ENCODE data around the gene CCDC102B.
"Not testable (repeated sequence)": the region's sequence is repeated elsewhere in the genome, so short reads cannot be mapped to it uniquely, and the experiment has no call there.

The CCDC102B gene

GRCh38 chr18:68983126-68983525 lies 185.2 kb downstream of the CCDC102B start:
- DNase-seq: no peak

DNA sequence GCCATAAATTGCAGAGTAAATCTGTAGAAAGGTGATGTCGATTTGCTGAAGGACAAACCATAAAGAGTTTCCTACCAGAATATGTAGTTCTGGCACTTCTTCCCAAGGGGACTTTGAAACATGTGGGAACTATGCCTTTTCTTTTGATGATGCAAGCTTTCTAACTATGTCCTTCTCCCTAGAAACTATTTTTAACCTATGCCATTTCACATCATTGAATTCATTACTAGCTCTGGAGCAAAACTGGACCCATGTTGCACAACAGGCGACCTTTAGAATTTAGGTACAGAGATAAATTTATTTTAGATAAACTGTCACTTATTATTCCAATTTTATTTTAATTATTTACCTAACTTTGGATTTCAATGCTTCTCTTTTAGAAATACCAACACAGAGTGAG lies 186.5 kb downstream of the CCDC102B start:
- no peak for DNase-seq

DNA sequence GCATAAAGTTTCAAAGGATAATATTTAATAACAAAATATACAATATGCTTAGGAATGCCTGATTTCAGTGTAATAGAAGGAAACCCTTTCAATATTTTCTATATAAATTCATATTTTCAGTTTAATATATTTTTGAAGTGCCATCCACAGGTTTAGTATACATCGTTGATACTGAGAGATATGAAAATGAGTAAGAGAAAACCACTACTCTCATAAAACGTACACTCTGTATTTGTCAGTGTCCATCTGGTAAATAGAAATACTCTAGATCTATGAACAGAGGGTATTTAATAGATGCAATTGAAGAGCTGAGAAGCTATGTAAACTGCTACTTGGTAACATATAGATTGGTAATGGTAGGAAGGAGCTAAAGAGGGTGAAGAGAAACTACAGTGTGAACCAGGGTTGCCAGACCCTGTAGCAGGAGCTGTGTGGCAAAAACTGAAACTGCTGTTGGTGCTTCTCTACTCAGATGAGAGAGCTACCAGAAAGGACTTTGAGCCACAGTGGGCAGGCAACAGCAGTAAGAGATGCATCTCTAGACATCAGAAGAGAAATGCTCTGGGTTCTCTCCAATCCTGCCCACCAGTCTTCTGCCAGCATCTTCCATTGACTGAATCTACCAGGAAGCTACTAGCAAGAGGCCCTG lies 187.4 kb downstream of the CCDC102B start:
- DNase-seq: no peak

DNA sequence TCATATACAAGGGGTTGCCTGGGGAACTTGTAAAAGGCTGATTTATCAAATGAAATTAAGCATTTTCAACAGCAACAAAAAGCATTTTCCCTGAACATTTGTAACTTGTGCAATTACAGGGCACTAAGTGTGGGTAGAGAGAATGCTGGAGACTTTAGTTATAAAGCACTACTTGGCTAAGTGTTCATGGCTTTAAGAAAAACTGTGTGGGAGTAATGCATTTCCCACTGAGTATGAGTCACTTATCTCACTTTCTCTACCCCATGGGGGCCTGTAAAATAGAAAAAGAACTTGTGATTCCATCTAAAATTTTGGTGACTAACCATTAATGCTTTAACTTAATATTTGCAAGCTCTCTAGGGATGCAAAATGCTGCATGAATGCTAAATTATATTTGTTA lies 193.4 kb downstream of the CCDC102B start:
- DNase-seq: no peak

GRCh38 chr18:68992719-68993482 lies 195.0 kb downstream of the CCDC102B start:
- no peak for DNase-seq

GRCh38 chr18:68995675-68996074 lies 197.8 kb downstream of the CCDC102B start:
- no peak for DNase-seq

DNA sequence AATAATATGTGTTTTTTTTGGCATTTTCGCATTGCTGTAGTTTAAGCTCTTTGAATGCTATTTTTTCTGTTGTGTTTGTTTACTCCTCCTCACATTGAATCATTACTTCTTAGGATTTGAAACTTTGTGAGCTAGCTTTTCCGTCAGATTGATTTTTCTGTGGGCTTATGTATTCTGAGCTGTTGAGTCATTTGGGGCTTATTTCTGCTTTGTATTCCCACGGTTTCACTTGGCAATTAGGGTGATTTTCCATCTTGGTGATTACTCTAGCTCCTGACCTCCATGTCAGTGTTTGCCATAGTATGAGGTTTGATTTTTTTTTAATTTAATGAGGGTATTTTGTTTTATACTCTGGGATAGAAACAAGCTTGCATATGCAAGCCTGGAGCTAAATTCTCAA lies 200.0 kb downstream of the CCDC102B start:
- DNase-seq: no peak

- no peak for DNase-seq
These were observed 202.5 kb downstream of the CCDC102B start for GRCh38 chr18:69000366-69000765.

GRCh38 chr18:69002233-69002632 lies 204.4 kb downstream of the CCDC102B start:
- no peak for DNase-seq

DNA sequence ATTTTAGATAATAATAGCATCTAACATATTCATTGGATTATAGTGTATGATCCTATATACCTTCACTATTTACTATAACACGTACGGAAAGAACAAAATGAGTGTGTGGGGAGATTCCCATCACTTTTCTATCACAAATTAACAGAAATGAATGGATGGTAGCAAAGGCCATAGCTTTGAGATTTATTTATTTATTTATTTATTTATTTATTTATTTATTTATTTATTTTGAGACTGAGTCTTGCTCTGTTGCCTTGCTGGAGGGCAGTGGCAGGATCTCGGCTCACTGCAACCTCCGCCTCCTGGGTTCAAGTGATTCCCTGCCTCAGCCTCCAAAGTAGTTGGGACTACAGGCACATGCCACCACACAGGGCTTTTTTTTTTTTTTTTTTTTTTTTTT lies 208.3 kb downstream of the CCDC102B start:
- DNase-seq: not testable (repeated sequence)

- no peak for DNase-seq
These were observed 210.7 kb downstream of the CCDC102B start for GRCh38 chr18:69008538-69008937.

DNA sequence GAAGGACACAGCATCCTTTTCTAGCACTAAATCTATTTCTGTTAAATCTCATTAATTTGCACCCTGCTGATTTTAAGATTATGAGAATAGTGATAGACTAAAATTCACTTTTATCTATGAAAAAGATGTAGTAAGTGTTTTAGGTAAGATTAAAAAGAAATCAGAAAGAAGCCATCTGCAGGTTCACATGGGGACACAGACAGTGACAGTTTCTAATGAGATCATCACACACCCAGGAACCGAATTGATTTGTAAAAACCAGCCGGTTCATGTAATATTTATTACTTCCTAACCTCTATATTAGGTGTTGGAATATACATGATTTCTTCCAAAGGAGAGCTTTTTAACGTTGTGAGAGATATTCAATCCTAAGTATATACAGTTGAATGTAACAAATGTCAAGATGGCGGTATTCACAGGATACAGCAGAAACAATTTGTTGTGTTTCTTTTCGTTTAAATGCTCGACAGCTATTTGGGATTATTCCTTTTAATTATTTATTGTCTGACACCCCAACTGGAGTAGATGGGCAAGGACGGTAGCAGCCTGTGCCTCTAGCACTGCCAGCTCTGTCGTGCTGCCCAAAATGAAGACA lies 223.4 kb downstream of the CCDC102B start:
- no peak for DNase-seq

- no peak for DNase-seq
These were observed 224.5 kb downstream of the CCDC102B start for GRCh38 chr18:69022426-69022825.

GRCh38 chr18:69031571-69031970 lies 233.7 kb downstream of the CCDC102B start:
- no peak for DNase-seq

- no peak for DNase-seq
These were observed 234.1 kb downstream of the CCDC102B start for GRCh38 chr18:69032009-69032408.

DNA sequence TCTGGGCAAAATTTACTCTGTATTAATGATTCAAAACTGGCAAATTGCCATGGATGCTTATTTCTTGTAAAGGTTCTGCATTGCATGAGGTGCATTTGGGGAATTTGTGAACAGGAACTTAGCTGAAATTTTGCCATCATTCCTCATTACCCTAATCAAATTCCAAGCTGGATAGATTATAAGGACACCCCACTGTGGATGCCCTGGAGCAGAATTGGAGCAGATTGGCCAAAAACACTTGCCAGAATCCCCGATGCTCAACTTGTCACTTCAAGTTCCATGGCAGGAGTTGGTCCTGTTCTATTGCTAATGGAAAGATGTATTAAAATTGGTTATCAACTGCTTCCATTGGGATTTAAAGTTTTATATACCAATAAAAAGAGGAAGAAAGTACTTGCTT lies 237.9 kb downstream of the CCDC102B start:
- no peak for DNase-seq

GRCh38 chr18:69044215-69044614 lies 246.3 kb downstream of the CCDC102B start:
- no peak for DNase-seq

DNA sequence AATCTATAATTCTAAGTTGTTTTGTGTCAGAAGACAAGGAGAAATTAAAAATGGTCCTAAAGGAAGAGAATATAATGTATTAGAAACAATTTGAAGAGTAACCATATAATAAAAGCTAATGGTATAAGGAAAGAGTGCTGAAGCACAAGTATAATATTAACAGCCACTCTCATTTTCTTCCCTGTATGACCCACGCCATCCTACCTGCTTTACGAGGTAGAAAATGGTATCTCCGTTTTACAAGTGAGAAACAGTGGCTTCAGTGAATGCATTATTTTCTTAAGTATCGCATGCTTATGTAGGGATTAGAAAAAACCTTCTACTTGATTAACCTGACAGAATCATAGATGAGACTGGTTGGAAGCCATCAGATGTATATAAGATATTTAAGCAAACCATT lies 266.2 kb downstream of the CCDC102B start:
- no peak for DNase-seq

GRCh38 chr18:69067048-69067447 lies 269.2 kb downstream of the CCDC102B start:
- DNase-seq: no peak

DNA sequence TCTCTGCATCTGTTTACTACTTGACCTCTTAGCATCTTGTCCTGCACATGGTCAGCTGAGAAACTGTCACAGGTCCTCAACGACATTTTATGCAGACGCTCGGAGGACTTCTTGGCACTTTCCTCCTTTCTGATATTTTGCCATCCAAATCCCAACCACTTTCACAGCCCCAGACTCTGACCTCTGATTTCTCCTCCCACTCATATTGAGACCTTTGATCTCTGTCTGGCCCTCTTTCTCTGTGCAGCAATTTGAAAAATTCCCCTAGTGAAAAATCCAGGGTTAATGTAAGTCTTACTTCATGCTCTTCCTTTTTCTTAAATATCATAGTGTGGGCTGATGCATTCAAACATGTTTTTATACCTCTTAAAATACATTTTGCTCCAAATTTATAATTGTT lies 273.8 kb downstream of the CCDC102B start:
- DNase-seq: no peak

DNA sequence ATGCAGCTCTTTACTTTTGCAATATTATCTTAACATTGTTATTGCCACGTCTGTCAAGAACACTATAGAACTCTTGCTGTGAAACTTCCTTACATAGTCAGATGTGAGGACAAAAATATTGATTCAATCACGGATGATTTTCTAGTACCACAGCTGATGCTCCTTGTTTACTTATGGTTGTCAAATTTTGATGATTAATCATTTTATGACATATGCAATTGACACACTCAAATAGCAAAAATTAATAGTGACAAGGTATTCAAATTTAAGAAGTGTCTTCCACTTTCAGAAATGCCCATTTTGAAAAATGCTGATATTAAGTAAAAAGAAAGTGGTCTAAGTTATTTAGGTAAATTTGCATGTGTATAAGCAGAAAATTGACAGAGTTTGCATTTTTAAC lies 284.0 kb downstream of the CCDC102B start:
- DNase-seq: no peak

- no peak for DNase-seq
These were observed 284.6 kb downstream of the CCDC102B start for GRCh38 chr18:69082499-69082898.

- no peak for DNase-seq
These were observed 288.1 kb downstream of the CCDC102B start for GRCh38 chr18:69085951-69086350.

DNA sequence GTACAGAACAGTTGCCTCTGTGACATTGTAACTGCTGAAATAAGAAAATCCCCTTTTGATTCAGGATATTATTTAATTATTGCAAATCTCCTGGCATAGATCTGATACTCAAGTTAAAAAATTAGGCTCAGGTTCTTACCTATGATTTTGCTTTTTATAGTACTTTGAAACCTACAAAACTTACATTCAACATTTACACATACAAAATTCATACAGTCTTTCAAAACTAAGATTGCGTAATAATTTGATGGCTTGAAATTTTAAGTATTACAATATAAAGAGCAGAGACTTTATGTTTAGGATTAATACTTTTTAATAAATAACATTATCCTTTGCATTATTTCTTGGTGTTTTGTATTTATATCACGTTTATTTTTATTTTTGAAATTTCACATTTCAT lies 291.1 kb downstream of the CCDC102B start:
- no peak for DNase-seq

All from midbrain (tissue), 1 donor.